Epithelial cell of esophagus (primary cell): ENCODE results near the gene CREBBP.

ENCODE experiments used
- DNase-seq: peaks from one replicate; pipeline ENCODE4 v3.0.0; 2010; ENCODE audit warnings: low read depth
- H3K4me3 ChIP-seq: 2 replicates; pipeline ENCODE4 v1.5.1; 2011; ENCODE audit warnings: mild to moderate bottlenecking, low read length, control low read depth
- TF ChIP-seq, protein P1 (sequence below): IDR thresholded peaks from 2 replicates; pipeline ENCODE4 v1.5.1; 2011; ENCODE audit warnings: low read depth, mild to moderate bottlenecking, low read length, control low read depth, inconsistent platforms; ENCODE audit not compliant: insufficient read depth; ENCODE audit errors: missing control alignments

The CREBBP gene

DNA sequence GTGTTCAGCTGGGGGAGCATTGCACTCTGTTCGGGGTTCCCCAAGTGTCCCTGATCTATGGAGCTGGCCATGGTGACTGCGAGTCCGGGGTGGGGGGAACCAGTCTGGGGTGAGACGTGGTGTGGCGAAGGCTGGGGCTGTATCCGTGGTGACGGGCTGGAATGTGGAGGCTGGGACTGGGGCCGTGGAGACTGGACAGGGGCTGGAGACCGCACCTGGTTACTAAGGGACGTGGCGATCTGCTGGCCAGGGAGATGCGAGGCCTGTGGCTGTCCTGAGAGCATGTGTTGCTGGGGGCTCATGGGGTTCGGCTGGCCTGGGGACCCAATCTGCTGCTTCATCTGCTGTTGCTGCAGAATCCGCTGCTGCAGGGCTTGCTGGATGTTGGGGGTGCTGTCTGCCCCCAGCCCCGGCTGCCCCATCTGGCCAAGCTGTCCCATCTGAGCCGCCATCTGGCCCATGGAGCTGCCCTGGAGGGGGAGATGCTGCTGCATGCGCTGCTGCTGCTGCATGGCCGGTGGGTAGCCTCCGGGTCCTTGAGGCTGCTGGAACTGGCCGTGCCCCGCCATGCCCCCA is 152.6 kb downstream of the CREBBP start:
- DNase-seq = no peak
- TF ChIP-seq, protein P1, sequence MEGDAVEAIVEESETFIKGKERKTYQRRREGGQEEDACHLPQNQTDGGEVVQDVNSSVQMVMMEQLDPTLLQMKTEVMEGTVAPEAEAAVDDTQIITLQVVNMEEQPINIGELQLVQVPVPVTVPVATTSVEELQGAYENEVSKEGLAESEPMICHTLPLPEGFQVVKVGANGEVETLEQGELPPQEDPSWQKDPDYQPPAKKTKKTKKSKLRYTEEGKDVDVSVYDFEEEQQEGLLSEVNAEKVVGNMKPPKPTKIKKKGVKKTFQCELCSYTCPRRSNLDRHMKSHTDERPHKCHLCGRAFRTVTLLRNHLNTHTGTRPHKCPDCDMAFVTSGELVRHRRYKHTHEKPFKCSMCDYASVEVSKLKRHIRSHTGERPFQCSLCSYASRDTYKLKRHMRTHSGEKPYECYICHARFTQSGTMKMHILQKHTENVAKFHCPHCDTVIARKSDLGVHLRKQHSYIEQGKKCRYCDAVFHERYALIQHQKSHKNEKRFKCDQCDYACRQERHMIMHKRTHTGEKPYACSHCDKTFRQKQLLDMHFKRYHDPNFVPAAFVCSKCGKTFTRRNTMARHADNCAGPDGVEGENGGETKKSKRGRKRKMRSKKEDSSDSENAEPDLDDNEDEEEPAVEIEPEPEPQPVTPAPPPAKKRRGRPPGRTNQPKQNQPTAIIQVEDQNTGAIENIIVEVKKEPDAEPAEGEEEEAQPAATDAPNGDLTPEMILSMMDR = no peak
- no peak overlapping the region for H3K4me3 ChIP-seq

DNA sequence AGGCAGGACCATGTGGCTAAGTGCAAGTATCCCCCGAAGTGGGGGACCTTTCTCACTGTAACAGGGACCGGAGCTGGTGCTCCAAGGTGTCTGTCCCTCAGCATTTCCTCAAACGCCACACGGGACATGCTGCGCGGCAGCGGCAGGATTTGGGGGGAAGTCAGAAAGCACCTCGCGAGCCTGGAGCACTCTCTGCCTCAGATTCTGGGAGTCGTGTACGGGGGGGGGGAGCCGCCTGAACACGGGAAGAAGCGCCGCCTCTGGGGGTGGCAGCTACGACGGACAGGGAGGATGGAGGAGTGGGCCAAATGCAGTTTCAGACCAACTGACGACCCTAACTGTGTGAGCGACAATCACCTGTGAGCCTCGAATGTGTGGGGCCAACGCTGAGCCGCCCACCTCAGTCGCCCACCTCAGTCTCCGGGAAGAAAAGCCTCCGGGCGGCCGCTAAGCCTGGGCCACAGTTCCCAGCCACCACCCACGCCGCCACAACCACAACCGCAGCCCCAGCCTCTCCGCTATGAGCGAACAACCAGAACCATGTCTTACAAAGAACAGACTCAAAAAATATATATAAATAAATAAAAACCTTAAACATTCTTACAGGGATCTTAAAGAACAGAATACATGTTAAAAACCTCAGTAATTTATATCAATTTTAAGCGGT is 154.4 kb downstream of the CREBBP start:
- DNase-seq = no peak
- TF ChIP-seq, protein P1 = no peak
- no peak overlapping the region for H3K4me3 ChIP-seq

- TF ChIP-seq, protein P1 = no peak
- H3K4me3 ChIP-seq = no peak overlapping the region
- no peak for DNase-seq
Measured at GRCh38 chr16:3725276-3725675, 155.2 kb downstream of the CREBBP start.

DNA sequence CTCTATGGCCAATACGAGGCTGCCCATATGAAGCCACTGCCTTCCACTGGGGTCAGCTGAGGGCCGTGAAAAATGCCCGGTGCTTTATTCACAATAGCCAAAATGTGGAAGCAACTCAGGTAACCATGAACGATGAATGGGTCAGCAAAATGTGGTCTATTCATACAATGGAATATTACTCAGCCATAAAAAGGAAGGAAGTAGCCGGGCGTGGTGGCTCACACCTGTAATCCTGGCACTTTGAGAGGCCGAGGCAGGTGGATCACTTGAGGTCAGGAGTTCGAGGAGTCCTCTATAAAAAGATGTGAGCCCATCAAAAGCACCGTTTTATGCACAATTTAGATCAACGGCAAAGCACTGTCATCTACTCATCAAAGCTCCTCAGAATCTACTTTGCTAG is 158.0 kb downstream of the CREBBP start:
- TF ChIP-seq, protein P1 = no peak
- H3K4me3 ChIP-seq = no peak overlapping the region
- DNase-seq = no peak

GRCh38 chr16:3720418-3720817 is 160.1 kb downstream of the CREBBP start:
- no peak for DNase-seq
- H3K4me3 ChIP-seq = no peak overlapping the region
- TF ChIP-seq, protein P1 = no peak

GRCh38 chr16:3718628-3719027 is 161.9 kb downstream of the CREBBP start:
- DNase-seq = no peak
- TF ChIP-seq, protein P1 = no peak
- H3K4me3 ChIP-seq = no peak overlapping the region

DNA sequence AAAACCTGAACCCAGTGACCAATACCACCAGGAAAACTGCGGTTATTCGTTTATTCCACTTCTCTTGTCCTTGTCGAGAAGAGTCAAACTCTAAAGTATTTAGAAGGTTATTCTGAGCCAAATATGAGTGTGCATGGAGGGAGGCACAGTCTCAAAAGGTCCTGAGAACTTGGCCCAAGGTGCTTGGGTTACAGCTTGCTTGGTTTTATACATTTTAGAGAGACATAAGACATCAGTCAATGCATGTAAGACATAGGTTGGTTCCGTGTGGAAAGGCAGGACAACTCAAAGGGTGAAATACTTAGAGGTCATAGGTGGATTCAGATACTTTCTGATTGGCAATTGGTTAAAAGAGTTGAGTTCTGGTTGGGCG is 162.5 kb downstream of the CREBBP start:
- TF ChIP-seq, protein P1 = no peak
- peak overlapping the region; percentile 88 for H3K4me3 ChIP-seq
- no peak for DNase-seq
